GM23248 (cell line): ENCODE data around the gene RNF13.

Experiments used
- EZH2 ChIP-seq: fragments of 200-600 bp; sonication (generic); IDR thresholded peaks from 2 replicates; pipeline ENCODE4 v1.6.1; 2018; ENCODE audit warnings: antibody characterized with exemption, mild to moderate bottlenecking; ENCODE audit not compliant: insufficient read depth, poor library complexity, severe bottlenecking
- EZH2phosphoT487 ChIP-seq: fragments of 200-600 bp; sonication (generic); IDR thresholded peaks from 2 replicates; pipeline ENCODE4 v1.6.1; 2018; ENCODE audit warnings: antibody characterized with exemption, moderate library complexity, mild to moderate bottlenecking, low read depth; ENCODE audit not compliant: insufficient read depth

- no peak for TF ChIP-seq EZH2
- no peak for TF ChIP-seq EZH2phosphoT487
These were observed 64.7 kb downstream of the RNF13 start for GRCh38 chr3:149877668-149878067.
